Choroid plexus epithelial cell (primary cell): ENCODE results near the gene FOXF1.

Source experiments
- DNase-seq: peaks from one replicate; pipeline ENCODE4 v3.0.0-alpha.2; 2010; ENCODE audit warnings: low read depth
- H3K4me3 ChIP-seq: 2 replicates; pipeline ENCODE4 v1.5.1; 2011; ENCODE audit warnings: low read depth, mild to moderate bottlenecking, control low read depth, low read length, moderate library complexity
- CTCF ChIP-seq: conservative IDR thresholded peaks from 2 replicates; pipeline ENCODE4 v1.5.1; 2011; ENCODE audit warnings: low read depth, mild to moderate bottlenecking, control low read depth, inconsistent platforms, low read length, moderate library complexity

Gene FOXF1

DNA sequence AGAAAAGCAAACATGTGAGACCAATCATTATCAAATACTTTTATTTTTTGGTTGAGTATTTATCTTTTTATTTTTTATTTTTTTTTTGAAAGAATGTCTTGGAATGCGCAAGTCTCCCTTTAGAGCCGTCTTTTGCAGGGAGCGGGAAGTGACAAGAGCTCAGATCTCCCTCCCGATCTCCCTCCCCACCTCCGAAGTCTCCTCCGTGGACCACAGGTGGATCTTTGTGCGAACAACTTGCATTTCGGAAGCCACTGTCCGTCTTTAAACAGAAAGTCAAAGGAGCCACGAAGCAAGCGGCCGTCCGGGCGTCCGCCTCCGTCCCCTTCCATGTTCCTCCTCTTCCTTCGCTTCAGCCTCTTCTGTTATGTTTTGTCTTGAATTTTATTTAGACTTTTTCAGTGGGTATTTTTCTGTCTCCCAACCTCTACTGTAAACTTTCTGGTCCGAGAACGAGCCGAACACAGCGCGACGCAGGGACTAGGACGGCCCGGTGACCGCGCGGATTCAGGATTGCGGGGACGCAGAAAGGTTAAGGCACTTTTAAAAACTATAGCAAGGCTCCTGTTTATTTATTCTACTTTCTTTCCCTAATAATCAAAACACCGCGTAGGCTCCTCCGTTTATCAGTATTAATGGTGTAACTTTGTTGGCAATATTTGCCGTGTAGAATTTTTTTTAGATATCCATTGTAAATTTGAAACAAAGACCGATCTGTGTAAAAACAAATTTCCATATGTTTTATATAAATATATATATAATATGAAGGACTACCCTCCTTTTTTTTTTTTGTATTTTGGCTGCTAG lies 3.3 kb downstream of the FOXF1 start:
- TF ChIP-seq CTCF: no peak
- peak; percentile 31 for DNase-seq
- H3K4me3 ChIP-seq: peak overlapping the region; percentile 74

DNA sequence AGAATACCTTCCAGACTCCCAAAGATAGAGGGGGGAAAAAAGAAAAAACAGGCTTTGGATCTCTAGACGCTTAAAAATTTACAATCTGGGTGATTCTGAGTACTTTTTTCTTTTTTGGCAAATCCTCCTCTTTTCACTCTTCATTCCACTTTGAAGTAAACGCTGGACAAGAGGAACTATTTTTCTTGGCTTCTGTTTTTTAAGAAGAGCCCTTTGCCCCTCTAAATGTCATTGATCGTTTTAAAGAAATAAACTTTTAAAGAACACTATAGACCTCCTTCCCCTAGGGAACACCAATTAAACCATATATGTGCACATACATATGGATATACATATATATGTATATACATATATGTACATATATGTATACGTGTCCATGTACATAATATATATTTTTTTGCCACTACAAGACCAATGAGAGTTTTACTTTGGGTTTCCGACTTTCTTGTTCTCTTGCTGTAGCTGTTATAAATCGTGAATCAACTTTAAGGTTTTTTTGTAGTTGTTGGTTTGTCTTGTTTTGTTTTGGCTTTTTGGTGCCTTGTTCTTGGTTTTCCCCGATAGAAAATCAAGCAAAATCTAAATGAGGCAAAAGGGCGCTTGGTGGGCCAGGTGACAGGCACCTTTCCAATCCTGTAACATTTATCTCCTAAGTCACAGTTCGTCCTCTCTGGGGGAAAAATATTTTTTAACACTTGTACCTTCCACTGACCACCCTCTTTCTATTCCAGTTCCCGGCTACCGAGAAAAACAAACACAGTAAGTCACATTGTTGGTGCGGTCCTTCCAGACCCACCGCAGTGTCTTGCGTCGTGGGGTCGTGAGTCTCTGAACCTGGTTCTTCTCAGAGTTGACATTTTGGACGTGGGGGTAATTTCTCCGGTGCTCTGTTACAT lies 4.4 kb downstream of the FOXF1 start:
- peak; percentile 29 for DNase-seq
- H3K4me3 ChIP-seq: peak overlapping the region; percentile 59
- TF ChIP-seq CTCF: no peak

- DNase-seq: peak; percentile 44
- TF ChIP-seq CTCF: no peak
- peak overlapping the region; percentile 59 for H3K4me3 ChIP-seq
Measured at GRCh38 chr16:86515413-86515776, 5.1 kb downstream of the FOXF1 start.

DNA sequence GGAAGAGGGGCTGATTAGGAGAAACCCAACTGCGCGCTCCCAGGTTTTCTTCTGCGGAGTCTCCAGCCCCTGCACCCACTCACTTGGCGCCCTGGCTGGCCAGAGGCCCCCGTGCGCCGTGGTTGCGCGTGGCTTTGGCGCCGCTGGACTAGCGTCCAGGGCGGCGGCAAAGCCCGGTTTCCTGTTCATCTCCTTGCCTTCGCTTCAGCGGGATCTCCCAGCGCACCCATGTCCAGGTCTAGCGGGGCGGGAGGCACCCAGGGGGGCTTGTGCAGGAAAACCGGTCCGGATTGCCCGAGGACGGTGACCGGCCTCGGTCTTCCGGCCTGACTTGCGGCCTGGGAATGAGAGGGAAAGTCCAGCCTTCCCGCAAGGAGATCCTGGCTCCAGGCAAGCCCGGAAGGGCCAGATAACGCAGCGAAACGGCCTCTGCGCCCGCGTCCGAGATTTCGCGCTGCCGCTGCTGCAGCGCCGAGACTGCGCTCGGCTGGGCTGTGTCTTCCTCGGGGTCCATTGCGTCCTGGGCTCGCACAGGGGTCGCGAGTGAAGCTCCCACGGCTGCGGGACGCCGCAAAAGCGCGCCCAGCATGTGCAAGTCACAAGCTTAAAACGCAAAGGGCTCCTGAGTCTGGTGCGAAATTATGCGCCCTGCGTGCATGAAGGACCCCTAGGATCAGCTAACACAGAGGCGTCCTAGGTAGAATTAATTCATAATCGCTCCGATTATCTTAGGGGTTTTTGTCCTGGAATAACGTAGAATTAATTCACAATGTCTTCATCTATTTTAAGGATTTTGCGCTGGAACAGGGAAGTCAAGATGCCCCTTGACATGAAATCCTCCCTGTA lies 5.7 kb downstream of the FOXF1 start:
- peak overlapping the region; percentile 59 for H3K4me3 ChIP-seq
- peak; percentile 1 for TF ChIP-seq CTCF
- DNase-seq: peak; percentile 62

GRCh38 chr16:86516623-86517003 lies 6.3 kb downstream of the FOXF1 start:
- H3K4me3 ChIP-seq: peak overlapping the region; percentile 59
- TF ChIP-seq CTCF: no peak
- peak; percentile 78 for DNase-seq

- no peak for DNase-seq
- TF ChIP-seq CTCF: no peak
- H3K4me3 ChIP-seq: peak overlapping the region; percentile 59
Measured at GRCh38 chr16:86517033-86517432, 6.7 kb downstream of the FOXF1 start.
